Raji (cell line): ENCODE data around the gene NFKB1.

ENCODE experiments used
- POLR2A ChIP-seq: IDR thresholded peaks from 2 replicates; pipeline ENCODE4 v1.6.1; 2011; ENCODE audit warnings: low read depth, low read length, control low read depth; ENCODE audit not compliant: insufficient read depth

NFKB1 gene, protein sequence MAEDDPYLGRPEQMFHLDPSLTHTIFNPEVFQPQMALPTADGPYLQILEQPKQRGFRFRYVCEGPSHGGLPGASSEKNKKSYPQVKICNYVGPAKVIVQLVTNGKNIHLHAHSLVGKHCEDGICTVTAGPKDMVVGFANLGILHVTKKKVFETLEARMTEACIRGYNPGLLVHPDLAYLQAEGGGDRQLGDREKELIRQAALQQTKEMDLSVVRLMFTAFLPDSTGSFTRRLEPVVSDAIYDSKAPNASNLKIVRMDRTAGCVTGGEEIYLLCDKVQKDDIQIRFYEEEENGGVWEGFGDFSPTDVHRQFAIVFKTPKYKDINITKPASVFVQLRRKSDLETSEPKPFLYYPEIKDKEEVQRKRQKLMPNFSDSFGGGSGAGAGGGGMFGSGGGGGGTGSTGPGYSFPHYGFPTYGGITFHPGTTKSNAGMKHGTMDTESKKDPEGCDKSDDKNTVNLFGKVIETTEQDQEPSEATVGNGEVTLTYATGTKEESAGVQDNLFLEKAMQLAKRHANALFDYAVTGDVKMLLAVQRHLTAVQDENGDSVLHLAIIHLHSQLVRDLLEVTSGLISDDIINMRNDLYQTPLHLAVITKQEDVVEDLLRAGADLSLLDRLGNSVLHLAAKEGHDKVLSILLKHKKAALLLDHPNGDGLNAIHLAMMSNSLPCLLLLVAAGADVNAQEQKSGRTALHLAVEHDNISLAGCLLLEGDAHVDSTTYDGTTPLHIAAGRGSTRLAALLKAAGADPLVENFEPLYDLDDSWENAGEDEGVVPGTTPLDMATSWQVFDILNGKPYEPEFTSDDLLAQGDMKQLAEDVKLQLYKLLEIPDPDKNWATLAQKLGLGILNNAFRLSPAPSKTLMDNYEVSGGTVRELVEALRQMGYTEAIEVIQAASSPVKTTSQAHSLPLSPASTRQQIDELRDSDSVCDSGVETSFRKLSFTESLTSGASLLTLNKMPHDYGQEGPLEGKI

GRCh38 chr4:102500696-102501446, at the start of gene NFKB1:
NFKB1 (plus strand) TSS chr4:102501359; CDS start chr4:102525519, 24,160 bp downstream.
- TF ChIP-seq POLR2A: peak; percentile 73

GRCh38 chr4:102452854-102453253, 48.3 kb upstream of the NFKB1 start:
- TF ChIP-seq POLR2A: no peak

- no peak for TF ChIP-seq POLR2A
These were observed 47.3 kb upstream of the NFKB1 start for GRCh38 chr4:102453827-102454226.

GRCh38 chr4:102454268-102454667, 46.9 kb upstream of the NFKB1 start:
- TF ChIP-seq POLR2A: no peak

DNA sequence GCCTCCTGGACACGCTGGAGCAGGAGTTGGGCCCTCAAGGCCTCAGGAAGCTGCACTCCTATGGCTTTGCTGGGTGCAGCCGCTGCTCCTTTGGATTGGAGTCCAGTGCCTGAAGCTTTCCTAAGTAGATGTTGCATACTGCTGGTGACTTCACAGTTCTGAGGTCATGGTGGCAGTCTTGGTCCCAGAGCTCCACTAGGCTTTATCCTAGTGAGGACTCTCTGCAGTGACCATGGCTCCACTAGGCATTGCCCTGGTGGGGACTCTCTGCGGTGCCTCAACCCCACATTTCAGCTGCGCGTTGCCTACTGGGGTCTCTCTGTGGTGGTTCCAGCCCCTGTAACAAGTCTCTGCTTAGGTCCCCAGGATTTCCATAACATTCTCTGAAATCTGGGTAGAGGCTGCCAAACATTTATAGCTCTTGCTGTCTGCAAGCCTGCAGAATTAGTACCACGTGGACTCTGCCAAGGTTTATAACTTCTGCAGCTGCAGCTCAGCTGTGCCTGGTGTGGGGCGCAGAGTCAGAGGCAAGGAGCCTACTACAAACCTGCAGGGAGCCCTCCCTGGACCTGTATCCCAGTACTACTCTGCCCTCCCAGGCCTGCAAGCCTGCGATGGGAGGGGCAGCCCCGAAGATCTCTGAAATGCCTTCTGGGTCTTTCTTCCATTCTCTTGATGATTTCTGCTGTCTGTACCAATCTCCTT, 46.0 kb upstream of the NFKB1 start:
- TF ChIP-seq POLR2A: no peak

- no peak for TF ChIP-seq POLR2A
These were observed 45.4 kb upstream of the NFKB1 start for GRCh38 chr4:102455750-102456149.

- TF ChIP-seq POLR2A: no peak
These were observed 34.9 kb upstream of the NFKB1 start for GRCh38 chr4:102466298-102466697.

- no peak for TF ChIP-seq POLR2A
These were observed 31.4 kb upstream of the NFKB1 start for GRCh38 chr4:102469806-102470205.

- TF ChIP-seq POLR2A: no peak
These were observed 28.6 kb upstream of the NFKB1 start for GRCh38 chr4:102472441-102473013.

DNA sequence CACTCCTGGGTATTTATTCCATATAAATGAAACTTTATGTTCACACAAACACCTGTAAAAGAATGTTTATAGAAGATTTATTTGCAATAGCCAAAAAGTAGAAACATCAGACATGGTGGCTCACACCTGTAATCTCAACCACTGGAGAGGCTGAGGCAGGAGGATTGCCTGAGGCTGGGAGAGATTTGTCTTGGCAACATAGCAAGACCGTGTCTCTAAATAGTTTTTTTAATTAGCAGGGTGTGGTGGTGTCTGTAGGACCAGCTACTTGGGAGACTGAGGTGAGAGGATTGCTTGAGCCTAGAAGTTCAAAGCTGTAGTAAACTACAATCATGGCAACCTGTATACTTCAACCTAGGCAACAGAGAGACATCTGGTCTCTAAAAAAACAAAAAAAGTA, 27.7 kb upstream of the NFKB1 start:
- no peak for TF ChIP-seq POLR2A

DNA sequence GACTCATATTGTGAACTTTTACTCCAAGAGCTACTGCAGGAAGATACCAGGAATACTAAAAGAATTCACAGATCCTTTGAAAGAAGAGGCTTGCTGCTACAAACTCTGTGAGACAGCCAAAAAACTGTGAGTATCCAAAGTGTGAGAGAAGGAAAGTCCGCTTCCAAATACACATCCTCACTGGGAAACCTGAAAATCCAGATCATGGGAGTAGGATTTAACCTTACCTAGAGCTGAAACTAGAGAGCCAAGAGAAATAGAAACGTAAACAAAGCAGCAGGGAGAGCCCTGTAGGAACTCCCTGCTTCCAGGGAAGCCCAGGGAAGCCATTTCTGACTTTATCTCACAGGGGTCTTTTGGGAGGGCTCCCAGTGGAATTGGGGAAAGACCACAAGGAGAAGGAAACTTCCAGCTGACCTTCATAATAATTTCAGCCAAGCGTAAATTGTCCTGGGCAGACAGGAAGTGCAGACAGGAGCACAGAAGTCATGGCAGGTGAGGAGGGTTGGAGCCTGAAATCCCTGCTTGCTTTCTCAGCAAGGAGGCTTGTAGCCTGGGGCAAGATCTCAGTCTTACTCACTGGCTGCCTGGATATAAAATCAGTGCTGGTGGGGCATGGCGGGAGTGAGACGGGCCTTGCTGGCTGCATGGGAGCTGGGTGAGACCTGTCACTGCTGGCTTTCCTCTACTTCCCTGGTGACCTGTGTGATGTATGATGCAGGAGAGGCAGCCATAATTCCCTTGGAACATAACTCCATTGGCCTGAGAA, 26.2 kb upstream of the NFKB1 start:
- TF ChIP-seq POLR2A: no peak

- TF ChIP-seq POLR2A: no peak
These were observed 23.5 kb upstream of the NFKB1 start for GRCh38 chr4:102477657-102478056.

DNA sequence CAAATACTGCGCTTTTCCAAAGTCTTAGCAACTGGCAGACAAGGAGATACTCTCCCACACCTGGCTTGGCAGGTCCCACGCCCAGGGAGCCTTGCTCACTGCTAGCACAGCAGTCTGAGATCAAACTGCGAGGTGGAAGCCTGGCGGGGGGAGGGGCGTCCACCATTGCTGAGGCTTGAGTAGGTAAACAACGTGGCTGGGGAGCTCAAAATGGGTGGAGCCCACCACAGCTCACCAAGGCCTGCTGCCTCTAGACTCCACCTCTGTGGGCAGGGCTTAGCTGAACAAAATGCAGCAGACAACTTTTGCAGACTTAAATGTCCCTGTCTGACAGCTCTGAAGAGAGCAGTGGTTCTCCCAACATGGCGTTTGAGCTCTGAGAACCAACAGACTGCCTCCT, 23.0 kb upstream of the NFKB1 start:
- no peak for TF ChIP-seq POLR2A

GRCh38 chr4:102483120-102483519, 18.0 kb upstream of the NFKB1 start:
- no peak for TF ChIP-seq POLR2A
